Calu3 (cell line): ENCODE results near the gene POGLUT2. TPM values are rescaled to one million over a fixed set of nuclear protein-coding genes. Genes with fewer than 3 reads are reported as not detected.

Experiments used
- BruUV-seq: library from RNA; stranded (reverse); fragments of 400-500 nt; replicated peaks from 2 replicates; lab custom pipeline; 2021; lab: Mats Ljungman, UMichigan
- CTCF ChIA-PET: fragments of 300-600 bp; sonication (Branson Sonifier 250); formaldehyde crosslinking; loops from one replicate; lab custom pipeline; 2022; ENCODE audit warnings: antibody characterized with exemption; lab: Charles Lee
- DNase-seq: peaks from one replicate; pipeline ENCODE4 v3.0.0; 2022
- H3K27ac Mint-ChIP-seq: one replicate; pipeline ENCODE4 v1.8.0; 2022; ENCODE audit warnings: mixed read lengths; ENCODE audit not compliant: unreplicated experiment
- H3K27me3 Mint-ChIP-seq: one replicate; pipeline ENCODE4 v1.8.0; 2022; ENCODE audit warnings: mixed read lengths; ENCODE audit not compliant: unreplicated experiment
- H3K36me3 Mint-ChIP-seq: one replicate; pipeline ENCODE4 v1.8.0; 2022; ENCODE audit warnings: mild to moderate bottlenecking, moderate library complexity, mixed read lengths; ENCODE audit not compliant: insufficient read depth, unreplicated experiment
- H3K4me1 Mint-ChIP-seq: one replicate; pipeline ENCODE4 v1.8.0; 2022; ENCODE audit warnings: mild to moderate bottlenecking, low read depth, mixed read lengths; ENCODE audit not compliant: unreplicated experiment
- H3K4me3 Mint-ChIP-seq: one replicate; pipeline ENCODE4 v1.8.0; 2022; ENCODE audit warnings: mild to moderate bottlenecking, low read depth, moderate library complexity, mixed read lengths; ENCODE audit not compliant: unreplicated experiment
- H3K9me3 Mint-ChIP-seq: one replicate; pipeline ENCODE4 v1.8.0; 2022; ENCODE audit warnings: low read depth, mixed read lengths; ENCODE audit not compliant: unreplicated experiment
- CTCF ChIP-seq: fragments of 200-600 bp; IDR thresholded peaks from one replicate; pipeline ENCODE4 v1.8.0; 2022; ENCODE audit warnings: antibody characterized with exemption; ENCODE audit not compliant: unreplicated experiment
- intact Hi-C: fragments of 100-400 bp; cut with micrococcal nuclease; formaldehyde crosslinking; loops from one replicate; pipeline ENCODE4 v1.10.0; 2022; ENCODE audit not compliant: unreplicated experiment
- total RNA-seq: library from RNA; stranded (reverse); gene quantifications from 2 replicates; pipeline ENCODE4 v1.2.3, GENCODE V29; 2022

POGLUT2 gene
- total RNA-seq, 1 experiment from 2014 or later = 2.3 TPM

- no peak for DNase-seq
- intact Hi-C loops = no loop called here
- Mint-ChIP-seq H3K27ac (no peak overlapping the region), H3K36me3 (no peaks in the 10 kb centered on the region), H3K27me3 (no peaks in the 10 kb centered on the region), H3K9me3 (no peaks in the 10 kb centered on the region), H3K4me3 (no peak overlapping the region), H3K4me1 (no peaks in the 10 kb centered on the region)
- BruUV-seq = no TSS peak
- no peak for TF ChIP-seq CTCF
- CTCF ChIA-PET = no interaction called here
Observed at GRCh38 chr13:102838273-102838672, 39.5 kb upstream of the POGLUT2 start.

- no peak for TF ChIP-seq CTCF
- H3K36me3 Mint-ChIP-seq = no peaks in the 10 kb centered on the region
- H3K27ac Mint-ChIP-seq = no peak overlapping the region
- H3K4me3 Mint-ChIP-seq = no peak overlapping the region
- H3K27me3 Mint-ChIP-seq = no peaks in the 10 kb centered on the region
- intact Hi-C loops = no loop called here
- no TSS peak for BruUV-seq
- CTCF ChIA-PET = no interaction called here
- no peak for DNase-seq
- no peaks in the 10 kb centered on the region for H3K4me1 Mint-ChIP-seq
- H3K9me3 Mint-ChIP-seq = no peaks in the 10 kb centered on the region
Observed at GRCh38 chr13:102836471-102836870, 37.7 kb upstream of the POGLUT2 start.

DNA sequence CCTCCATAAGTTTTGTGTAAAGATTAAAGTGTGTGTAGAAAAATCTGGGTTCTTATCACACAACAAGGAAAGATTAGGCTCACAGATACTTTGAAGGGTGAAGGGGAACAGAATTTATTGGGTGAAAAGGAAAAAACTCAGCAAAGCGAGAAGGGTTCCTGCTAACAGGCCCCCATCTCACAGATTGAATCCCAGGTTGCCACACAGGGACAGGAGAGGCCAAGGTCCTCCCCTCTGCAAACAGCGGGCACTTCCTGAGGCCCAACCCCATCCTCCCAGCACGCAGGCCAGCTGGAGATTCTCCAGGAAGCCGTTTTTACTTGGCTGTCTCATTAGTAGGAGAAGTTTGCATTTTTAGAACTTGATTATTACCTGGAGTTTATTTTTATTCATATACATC, 31.9 kb upstream of the POGLUT2 start:
- CTCF ChIA-PET = no interaction called here
- Mint-ChIP-seq H3K27ac (no peak overlapping the region), H3K9me3 (no peaks in the 10 kb centered on the region), H3K27me3 (no peaks in the 10 kb centered on the region), H3K36me3 (no peaks in the 10 kb centered on the region), H3K4me3 (no peak overlapping the region), H3K4me1 (peaks cover 9% of the 10 kb centered on the region)
- DNase-seq = no peak
- BruUV-seq = no TSS peak
- intact Hi-C loops = no loop called here
- no peak for TF ChIP-seq CTCF

DNA sequence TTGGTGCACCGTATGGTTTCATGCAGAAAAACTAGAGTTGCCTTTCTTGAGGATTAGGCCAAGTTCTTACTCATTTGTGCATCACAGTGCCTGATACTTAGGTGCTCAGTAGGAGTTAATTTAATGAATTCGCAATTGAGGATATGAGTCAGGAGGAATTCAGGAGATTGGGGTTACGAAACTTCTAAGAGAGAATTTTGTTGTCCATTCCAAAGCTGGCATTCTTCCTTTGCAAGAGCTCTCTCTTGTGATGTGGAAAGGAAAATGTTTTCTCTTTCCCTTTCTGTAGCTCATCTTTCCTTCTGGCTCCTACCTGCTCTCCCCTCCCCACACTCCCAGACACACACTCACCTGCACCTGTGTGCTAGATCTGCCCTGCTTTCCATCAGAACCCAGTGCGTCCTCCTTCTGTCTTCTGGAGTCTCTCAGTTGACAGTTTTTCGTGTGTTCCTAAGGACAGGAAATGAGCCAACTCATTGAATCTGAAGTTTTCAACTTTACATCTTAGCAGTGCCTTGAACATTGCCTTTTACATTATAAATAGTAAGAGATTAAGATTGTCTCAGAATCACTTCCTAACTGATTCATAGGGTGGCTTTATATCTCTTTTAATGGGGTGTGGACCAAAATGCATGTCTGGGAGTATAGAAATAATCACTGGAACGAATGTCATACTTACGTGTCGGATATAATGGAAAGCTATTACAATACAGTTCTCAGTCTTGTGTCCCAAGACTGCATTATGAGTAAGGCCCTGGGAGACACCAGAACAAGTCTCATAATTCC, 27.3 kb upstream of the POGLUT2 start:
- intact Hi-C loops = no loop called here
- Mint-ChIP-seq H3K9me3 (no peaks in the 10 kb centered on the region), H3K36me3 (no peaks in the 10 kb centered on the region), H3K27ac (no peak overlapping the region), H3K4me1 (peaks cover 9% of the 10 kb centered on the region), H3K27me3 (no peaks in the 10 kb centered on the region), H3K4me3 (no peak overlapping the region)
- no peak for TF ChIP-seq CTCF
- no peak for DNase-seq
- no TSS peak for BruUV-seq
- CTCF ChIA-PET = no interaction called here
